NCI-H2107 (cell line): ENCODE measurements around the gene FSHR.

Experiments
- DNase-seq: peaks from one replicate; lab custom pipeline; 2025; lab: John Stamatoyannopoulos, UW

Gene FSHR

DNA sequence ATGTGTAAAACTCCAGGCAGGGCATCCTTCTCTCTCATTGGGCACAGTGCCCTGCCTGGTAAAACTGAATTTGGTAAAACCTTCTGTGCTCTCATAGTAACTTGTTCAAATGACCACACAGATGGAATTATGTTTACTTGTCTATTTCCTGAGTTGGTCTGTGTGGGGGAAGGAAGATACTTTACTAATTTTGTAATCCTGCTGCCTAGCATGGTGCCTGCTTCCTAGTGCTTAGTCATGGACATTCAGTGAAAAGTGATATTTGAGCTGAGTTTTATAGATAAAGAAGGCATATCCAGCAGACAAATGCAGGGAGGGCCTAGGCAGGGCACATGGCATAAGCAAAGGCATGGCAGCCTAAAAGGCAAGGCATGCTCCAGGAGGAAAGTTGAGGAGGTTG lies 199.4 kb downstream of the FSHR start:
- no peak for DNase-seq

DNA sequence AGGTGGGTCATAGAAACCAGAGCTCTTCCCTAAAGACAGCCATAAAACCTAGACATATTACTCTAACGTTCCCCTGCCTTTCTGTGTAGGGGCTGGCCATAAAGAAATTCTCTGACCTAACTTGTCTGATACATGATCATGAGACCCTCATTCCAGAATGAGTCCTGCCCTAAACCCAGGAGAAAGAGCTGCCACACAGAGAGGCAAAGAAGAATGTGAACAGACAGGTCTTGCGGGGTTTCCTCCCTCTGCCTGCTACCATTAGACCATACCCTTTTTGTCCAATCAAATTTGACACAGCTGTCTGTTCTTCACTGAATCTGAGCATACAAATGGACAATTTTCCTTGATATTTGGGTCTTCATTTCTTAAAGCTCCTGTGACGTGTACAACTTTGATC lies 200.0 kb downstream of the FSHR start:
- no peak for DNase-seq

DNA sequence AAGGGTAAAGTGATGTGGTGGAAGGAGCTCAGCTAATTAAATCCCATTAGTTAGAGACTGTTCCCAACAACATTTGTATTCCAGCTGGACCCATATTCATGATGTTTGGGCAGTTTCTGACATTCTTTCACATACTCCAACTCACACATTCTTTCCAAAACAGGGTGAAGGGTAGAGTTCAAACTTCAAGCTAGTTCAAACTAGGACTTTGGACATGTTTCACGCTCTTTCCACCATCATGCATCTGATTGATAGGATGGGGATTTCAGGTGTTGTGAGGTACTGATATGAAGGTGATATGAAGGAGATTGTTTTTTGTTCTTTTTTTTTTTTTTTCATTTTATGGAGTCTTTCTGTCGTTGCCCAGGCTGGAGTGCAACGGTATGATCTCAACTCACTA lies 201.7 kb downstream of the FSHR start:
- no peak for DNase-seq

DNA sequence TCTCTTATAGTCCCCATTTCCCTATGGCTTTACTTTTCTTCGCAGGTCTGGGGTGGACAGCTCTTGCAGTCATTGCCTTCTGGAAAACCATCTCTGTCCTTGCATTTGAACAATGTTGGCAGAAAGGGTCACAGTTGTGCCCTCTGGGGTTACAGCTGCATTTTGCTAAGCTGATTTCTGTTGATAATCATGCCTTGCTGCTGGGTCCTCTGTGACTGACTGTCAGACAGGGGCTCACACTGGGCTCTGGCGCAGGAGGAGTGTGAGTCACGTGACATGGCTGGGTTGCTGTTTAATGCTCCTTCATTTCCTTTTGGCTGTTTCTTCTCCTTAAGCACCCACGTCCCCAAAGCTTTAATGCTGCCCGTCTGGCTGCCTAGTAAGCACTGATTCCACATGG lies 202.2 kb downstream of the FSHR start:
- DNase-seq: no peak

DNA sequence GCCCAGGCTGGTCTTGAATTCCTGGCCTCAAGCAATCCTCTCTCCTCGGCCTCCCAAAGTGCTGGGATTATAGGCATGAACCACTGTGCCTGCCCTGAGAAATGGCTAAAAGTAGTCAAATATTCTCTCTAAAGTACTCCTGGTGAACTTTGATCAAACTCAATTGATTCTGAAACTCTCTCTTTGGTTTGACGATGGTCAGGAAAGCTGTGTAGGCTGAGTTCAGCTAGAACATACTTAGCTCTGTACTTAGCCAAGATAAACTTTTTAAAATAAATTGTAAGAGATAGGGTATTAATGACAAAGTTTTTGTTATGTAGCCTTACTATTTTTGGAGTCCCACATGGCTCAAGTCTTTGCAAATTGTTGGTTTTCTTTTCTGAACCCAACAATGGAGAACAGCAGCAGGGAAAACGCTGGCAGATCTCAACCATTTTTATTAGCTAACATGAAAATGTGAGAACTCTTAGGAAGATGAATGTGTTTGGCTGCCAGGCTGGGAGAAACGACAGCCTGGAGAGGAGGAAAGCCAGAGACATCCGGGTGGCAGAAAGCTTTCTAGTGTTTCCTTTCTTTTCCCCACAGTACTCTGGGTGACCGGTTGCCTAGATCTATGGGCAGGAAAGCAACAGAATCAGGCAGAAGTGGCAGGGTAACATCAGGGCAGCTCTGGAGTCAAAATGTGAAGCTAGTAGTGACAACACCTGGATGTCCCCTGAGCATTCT lies 205.8 kb downstream of the FSHR start:
- DNase-seq: no peak

DNA sequence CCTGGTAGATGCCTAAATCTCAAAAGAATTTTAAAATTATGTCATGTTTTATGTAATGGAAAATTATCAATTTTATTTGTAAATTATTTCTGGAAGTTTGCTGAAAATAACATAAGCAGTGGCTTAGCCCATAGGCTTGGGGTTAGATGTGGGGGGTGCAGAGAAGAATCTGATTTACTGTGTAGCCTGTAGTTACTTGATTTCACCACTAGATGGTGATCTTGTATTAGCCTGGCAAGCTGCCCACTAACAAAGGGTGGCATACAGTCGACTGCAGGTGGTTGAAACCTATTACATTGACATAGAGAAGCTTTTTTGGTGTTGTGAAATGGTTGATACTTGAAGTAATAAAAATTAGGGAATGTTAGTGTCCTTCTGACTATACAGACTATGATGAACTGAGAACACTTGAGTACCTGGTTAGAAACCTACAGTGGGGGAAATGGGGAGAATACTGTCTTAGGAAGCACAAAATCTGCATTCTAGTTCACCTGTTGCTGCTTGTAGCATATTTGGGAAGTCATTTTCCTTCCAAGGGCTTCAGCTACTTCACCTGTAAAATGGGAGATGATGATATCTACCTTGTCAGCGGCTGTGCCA lies 207.8 kb downstream of the FSHR start:
- peak; percentile 22 for DNase-seq

DNA sequence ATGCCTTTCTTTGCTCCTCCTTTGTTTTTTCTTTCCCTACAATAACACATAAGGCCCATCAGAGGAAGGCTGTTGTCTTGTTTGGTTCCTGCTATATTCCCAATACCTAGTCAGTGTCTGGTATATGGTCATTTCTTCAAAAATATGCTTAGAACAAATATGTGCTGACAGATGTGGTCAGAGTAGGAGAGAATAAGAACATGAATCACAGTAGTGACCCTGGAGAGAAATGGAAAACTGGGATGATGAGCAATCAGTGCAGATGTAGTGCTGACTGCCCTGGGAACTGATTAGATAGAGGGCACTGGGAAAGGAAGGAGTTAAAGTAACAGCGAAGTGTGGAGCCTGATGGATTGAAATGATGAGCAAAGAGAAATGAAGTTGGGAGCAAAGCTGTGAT lies 209.4 kb downstream of the FSHR start:
- DNase-seq: no peak

DNA sequence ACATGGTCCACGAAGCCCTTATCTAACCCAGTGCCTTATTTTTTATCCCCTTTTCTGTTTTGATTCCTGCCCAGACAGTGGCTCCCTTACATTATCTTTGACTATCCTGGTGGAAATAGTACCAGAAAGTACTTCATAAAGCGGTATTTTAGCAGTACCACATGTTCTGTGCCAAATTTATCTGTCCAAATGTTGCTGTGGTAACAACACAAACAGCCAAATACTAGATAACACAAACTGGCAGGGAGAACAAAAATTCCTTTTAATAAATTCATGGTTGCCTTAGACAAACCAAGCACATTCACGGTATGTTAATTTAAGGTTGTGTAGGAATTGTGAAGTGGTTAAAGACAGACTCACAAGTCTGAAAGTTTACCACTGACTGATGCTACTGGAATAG lies 210.9 kb downstream of the FSHR start:
- no peak for DNase-seq

DNA sequence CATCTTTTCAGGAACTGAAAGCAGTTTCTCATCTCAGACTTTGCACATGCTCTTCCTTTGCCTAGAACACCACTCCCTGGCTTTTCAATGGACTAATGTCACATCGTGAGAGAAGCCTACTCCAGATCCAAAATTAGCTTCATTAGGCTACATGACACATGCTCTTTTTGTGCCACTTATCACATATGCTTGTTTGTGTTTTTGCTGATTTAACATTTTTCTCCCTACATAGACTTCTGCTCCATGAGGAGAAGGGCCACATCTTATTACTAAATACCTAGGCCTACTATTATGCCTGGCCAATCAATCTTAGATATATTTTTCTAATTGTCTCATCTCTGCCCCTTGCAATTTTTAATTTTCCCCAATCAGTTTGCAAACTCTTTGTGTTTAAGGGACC lies 212.4 kb downstream of the FSHR start:
- DNase-seq: no peak

DNA sequence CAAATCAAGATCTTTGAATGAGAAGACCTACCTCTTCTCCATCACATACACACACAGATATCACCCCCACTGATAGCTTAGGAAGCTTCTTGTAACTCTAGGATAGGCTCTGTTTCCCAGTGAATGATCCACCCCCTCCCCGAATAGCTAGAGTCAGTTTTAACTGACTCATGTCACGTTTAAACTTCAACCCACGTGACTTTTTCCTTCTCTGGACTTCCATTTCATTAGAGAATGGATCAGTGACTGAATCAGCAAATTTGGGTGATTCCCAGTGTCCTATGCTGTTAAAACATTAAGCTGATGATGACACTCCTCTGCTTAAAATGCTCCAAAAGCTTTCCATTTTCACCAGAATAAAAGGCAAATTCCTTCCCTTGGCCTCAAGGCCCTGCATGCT lies 212.9 kb downstream of the FSHR start:
- DNase-seq: no peak

DNA sequence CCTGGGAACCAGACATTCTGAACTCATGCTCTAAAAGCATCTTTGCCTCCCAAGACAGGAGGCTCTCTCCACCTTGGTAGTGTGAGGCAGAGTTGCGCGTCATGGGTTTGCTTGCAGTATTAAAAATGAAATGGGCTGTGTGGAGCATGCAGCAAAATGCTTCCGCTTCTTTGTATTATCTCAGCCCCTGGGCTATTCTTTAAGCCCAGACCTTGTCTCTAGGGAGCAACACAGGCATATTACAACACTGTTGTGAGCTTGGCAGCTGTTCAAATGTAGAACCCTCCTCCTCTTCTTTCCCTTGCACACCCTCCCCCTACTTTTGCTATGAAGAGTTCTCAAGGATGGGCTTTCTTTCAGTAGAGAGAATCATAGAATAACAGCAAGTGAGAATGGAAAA lies 213.7 kb downstream of the FSHR start:
- peak; percentile 65 for DNase-seq

DNA sequence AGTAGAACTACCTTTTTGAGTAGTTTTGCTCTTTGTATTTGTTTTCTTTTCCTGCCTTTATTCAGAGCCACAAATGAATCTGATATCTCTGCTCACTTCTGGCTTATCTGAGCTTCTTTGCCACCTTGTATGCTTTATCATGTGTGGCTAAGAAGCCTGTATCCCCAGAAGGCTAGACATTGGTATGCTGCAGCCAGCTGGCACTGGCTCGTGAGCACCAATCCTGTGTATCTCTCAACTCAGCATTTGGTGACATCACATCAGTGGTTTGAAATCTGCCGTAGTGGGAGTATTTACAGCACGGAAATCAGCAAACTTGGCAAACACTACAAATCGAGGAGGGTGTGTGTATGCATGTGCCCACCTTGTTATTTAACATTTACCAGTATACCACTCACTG lies 215.1 kb downstream of the FSHR start:
- no peak for DNase-seq

DNA sequence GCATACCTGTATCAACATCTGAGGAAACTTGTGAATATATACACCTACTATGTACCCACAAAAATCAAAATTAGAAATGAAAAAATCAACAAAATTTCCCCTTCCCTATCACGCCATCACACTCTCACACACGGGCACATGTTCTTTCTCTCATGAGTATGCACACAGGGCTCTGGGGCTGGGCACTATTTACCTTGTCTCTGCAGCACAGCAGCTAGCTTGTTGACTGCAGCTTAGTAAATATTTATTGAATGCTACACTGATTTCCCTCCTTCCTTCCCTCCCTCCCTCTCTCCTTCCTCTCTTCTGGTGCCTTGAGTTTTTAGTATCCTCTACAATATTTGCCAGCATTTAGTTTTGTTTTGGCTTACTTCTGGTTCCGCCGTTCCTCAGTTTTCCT lies 216.1 kb downstream of the FSHR start:
- no peak for DNase-seq

DNA sequence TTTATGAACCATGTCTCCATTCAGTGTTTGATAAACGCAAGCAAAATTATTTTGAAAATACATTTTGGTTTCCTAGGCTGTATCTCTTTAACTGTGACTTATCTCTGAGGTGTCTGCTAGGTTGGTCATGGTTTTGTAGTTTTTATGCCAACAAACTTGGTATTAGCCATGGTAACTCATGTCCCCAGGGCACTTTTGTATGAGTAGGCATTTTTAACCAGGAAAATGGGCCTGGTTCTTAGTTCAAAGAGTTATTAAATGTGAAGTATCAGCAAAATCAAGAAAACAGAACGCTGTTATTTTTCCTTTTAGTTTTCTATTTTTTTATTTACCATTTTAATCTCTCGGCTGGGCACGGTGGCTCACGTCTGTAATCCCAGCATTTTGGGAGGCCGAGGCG lies 219.5 kb downstream of the FSHR start:
- no peak for DNase-seq

DNA sequence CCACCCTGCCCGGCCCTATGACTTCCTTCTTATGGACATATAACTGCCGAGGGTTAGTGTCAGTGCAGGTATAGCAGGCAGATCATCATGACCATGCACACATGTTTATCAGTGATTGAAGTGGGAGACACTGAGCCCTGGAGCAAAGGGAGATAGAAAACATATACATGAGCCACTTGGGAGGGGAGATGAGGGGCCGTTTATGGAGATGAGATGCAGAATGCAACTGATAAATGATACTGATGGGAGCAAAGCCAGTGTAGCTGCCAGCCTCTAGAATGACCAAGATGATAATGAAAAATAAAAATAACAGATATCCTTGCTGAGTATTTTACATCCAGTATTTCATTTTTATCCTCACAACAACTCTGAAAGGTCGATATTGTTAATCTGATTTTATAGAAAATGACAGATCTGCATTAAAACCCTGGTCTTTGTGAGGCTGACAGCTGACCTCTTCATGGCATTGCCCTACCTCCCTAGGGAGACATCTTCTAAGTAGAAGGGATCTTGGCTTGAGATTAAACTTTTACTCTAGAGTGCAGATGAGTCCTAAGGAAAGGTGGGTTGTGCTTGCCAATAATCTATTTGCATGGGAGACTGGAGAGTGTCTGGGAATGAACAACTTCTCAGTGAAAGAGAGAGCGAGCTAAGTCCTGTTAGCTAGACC lies 220.4 kb downstream of the FSHR start:
- DNase-seq: no peak

DNA sequence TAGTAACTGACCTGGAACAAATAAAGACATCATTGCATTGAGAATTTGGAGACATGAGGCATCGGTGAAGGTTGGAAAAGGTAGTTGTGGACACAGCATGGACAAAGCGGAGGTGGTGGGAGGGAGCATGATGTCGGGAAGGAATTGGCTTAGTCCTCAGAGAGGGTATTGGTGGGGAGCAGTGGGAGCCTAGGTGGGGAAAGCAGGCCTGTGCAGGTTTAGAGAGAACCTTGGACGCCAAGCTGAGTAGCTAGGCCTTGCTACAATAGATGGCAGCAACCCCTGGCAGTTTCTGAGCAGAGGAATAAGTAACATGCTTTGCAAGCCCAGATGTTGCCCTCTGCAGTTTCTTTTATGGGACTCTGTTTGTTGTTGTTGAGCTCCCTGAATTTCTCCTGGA lies 221.6 kb downstream of the FSHR start:
- DNase-seq: no peak

DNA sequence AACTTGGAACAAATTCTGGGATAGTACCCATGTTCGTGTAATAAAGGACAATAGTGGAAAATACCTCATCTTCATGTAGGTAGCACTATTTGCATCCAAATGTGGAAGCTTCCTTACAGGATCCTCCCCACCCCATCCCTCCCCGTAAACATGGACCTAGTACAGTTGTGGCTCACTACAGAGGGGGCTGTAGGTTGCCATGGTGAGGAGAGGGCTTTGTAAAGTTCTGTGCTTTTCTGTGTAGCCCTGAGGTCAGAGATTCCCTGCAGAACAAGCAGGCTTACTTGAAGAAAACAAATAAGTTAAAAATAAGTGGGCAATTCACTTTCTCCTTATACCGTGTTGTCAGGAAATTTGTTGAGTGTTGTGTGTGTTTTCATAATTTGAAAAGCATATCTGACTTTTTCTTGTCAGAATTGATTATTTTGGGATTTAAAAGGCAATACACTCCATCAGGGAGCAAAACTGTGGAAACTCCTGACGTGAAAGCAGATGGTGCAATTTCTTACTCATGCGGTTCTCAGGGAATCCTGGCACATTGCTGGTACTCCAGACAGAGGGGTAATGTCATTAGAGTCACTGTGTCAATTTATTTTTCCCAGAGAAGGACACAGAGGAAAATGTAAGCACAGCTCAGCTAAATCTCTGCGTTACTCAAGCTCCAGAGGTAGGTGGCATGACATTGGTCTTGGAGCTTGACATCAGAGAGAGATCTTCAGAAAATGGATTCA lies 224.6 kb downstream of the FSHR start:
- no peak for DNase-seq

DNA sequence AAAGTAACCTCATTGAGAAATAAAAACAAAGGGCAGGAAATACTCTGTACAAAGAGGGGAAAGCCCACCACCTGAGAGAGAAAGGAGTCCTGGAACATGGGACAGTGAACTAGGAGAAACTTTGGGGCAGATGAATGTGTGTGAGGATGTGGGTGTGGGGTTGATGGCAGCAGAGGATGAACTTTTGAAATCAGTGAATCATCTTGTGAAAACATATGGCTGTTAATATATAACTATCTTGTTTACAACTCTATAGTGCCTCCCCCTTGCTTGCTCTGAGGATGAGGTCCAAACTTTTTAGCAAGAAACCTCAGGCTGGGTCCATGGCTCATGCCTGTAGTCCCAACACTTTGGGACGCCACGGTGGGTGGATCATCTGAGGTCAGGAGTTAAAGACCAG lies 227.0 kb downstream of the FSHR start:
- DNase-seq: no peak

DNA sequence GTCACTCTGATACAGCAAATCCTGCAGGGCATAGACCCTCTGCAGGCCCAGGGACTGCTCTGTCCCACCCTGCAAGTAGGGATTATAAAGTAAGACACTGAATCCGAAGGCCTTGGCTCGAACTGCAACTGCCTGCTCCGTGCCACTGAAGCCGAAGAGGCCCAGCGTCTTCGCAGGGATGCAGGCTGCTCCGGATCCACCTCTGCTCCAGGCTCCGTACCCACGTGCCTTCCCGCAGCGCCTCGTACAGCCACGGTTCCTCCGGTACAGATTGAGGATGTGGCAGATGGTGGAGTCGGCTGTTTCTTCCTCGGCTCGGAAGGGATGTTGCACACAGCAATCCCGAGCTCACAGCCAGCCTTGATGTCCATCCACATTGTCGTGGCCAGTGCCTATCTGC lies 238.4 kb downstream of the FSHR start:
- DNase-seq: no peak

DNA sequence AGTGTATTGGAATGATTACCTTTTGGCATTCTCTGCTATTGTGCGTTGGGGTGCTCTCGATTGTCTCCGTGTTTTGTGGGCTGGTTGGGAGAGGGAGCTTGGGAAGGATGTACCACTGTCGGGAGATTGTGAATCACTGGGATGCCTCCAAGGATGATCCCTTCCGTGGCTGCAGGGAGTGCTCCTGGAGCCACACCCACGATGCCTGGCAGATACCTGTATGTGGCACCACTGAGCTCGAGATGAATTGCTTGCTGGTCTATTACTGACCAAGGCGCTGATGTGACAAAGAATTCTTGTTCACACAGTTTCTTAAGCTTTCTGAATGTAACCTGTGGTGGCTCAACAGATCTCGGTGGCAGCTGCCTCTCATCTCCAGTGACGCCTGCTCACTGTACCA lies 239.1 kb downstream of the FSHR start:
- DNase-seq: no peak

DNA sequence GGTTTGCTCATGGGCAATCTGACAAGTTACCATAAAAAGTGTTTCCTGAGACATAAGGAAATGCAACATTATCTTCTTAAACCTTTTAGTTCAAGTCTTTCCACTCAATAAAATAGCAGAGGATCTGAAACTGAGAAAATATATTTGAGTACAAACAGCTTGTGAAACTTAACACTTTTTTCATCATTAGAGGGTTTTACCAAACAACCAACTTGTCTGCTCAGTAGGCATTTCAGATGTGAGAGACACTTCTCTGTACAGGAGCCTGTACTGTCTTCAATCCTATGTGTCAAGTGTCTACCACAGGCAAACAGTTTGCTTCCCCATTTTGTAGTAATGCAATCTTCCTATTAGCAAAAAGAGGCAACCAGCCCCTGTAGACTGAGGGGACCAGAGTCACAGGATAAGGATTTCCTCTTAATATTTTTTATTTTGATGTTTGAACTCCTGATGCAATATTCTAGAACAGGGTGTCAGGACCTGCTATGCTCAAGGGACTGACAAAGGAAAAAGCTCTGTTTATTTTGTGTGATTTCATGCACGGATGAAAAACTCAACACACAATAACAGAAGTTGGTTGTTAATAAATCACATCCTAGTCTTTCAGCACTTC lies 239.7 kb downstream of the FSHR start:
- DNase-seq: no peak
